CD4-positive, alpha-beta T cell treated with Interferon alpha-2 for 1 hour (primary cell): ENCODE measurements around the gene PHTF2.
"Not testable (repeated sequence)": the region's sequence is repeated elsewhere in the genome, so short reads cannot be mapped to it uniquely, and the experiment has no call there.

Experiments
- DNase-seq, 2 donors: peaks; one replicate each; pipeline ENCODE4 v3.0.0-alpha.2; 2020 to 2022

PHTF2 gene

DNA sequence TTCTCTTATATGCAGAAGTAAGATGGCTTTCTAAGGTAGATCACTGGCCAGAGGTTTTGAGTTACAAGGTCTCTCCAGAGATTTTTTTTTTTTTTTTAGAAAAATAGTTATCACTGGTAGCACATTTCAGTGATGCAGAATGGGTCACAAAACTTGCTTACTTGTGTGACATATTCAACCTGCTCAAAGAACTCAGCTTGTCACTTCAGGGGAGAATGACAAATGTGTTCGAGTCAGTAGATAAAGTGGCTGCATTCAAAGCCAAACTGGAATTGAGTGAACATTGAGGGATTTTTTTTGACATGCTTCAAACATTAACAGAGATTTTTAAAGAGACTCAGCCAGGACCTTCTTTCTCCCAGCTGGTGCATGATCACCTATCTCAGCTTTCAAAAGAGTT is 33.4 kb downstream of the PHTF2 start:
- no peak for DNase-seq

DNA sequence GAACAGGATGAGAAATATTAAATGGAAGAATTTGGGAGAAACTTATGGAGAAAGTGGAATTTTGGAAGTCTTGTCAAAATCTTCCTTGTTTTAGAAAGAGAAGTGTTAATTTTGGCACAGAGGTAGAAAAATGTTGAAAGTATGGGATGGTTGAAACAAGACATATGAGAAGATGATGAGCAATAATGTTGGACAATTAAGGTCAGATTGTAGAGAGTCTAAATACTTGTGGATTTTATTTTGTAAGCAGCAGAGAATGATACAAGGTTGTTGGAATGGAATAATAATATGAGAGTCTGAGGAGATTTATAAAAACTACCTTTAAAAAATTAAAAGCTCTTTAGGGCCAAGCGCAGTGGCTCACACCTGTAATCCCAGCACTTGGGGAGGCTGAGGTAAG is 34.6 kb downstream of the PHTF2 start:
- DNase-seq = no peak

DNA sequence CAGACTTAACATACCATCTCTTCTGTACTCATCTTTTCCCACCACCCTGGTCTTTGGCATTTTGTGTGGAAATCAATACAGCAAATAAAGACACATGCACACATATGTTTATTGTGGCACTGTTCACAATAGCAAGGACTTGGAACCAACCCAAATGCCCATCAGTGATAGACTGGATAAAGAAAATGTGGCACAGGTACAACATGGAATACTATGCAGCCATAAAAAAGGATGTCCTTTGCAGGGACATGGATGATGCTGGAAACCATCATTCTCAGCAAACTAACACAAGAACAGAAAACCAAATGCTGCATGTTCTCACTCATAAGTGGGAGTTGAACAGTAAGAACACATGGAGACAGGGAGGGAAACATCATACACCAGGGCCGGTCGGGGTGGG is 37.9 kb downstream of the PHTF2 start:
- DNase-seq = not testable (repeated sequence)

DNA sequence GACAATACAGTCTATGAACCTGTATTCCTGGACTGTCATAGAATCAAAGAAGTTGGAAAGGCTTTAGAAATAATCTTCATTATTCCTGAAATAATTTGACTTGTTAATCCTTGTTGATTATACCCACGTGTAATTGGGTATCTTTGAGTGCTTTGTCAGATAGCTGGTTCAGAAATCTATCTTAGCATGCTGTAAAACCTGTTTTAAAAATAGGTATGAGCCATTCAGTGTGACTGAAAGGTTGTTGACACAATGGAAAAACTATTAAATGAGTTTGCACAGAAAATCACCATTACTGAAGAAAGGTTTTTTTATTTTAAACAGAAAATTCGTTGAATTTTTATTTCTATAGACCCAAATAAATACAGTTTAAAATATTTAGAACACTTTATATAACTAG is 38.7 kb downstream of the PHTF2 start:
- no peak for DNase-seq

GRCh38 chr7:77837966-77838365 is 39.4 kb downstream of the PHTF2 start:
- DNase-seq = no peak

- no peak for DNase-seq
These were observed 40.4 kb downstream of the PHTF2 start for GRCh38 chr7:77838929-77839491.

GRCh38 chr7:77839919-77840318 is 41.3 kb downstream of the PHTF2 start:
- no peak for DNase-seq

DNA sequence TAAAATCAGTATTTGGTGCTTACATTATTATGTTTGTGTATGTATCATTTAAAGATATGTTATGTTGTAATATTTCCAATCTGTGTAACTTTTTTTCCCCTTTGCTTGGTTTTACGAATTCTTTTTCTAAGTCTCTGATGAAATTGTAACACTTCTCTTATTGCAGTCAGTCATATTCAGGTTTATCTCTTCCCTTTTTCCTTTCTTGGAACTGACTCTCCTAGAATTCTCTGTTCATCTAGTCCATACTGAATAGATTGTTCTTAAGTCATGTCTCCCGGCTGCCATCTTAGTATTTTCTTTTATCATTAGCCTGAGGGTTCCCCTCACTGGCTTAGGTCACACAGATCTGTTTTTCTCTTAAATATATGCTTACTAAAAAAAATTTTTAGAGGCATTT is 44.6 kb downstream of the PHTF2 start:
- DNase-seq = no peak

- DNase-seq = no peak
These were observed 47.9 kb downstream of the PHTF2 start for GRCh38 chr7:77846317-77847092.

DNA sequence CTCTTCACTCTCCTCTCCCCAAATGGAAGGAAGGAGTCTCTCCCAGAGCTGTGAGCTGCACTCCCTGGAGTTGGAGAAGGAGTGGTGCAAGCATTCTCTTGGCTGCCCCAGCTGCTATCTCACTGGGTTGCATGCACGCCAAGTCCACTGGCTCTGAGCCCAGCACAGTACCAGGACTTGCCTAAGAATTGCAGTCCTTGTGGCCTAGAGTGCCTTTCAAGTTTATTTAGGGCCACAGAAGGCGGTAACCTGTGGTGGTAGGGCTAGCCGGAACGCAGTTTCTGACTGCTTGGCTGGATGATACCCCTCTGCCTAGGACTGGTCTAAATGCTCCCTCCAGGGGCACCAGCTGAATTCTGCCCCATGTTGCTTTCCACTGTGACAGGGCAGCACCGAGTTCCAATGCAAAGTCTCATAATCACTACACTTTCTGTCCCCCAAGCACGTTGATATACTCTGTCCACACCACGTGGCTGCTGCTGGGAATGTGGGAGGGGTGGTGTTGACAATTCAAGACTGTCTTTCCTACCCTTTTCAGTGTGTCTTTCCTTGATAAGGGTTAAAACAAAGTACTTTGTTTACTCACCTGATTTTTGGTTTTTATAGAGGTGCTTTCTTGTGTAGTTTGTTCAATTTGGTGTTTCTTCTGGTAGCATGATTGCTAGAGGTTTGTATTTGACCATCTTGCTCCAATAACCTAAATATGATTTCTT is 57.0 kb downstream of the PHTF2 start:
- no peak for DNase-seq

GRCh38 chr7:77858278-77858677 is 59.7 kb downstream of the PHTF2 start:
- DNase-seq = no peak

- DNase-seq = no peak
These were observed 60.8 kb downstream of the PHTF2 start for GRCh38 chr7:77859343-77859742.

DNA sequence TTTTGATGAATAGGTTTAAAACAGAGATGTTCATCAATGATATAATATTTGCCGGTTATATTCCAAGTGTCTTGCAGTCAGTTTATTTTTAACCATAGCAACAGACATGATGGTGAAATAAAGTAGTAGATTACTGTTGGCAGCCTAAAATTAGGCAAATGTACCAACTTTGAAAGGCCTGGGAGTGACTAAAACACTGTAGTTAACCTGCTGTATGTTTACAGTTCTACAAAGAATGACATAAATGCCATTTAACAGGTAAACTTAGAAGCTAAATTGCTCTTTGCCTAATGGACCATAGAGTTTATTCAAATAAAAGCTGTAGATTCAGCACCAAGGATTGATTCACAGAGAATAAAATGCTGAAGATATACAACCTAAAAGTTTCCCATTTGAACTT is 64.1 kb downstream of the PHTF2 start:
- no peak for DNase-seq

DNA sequence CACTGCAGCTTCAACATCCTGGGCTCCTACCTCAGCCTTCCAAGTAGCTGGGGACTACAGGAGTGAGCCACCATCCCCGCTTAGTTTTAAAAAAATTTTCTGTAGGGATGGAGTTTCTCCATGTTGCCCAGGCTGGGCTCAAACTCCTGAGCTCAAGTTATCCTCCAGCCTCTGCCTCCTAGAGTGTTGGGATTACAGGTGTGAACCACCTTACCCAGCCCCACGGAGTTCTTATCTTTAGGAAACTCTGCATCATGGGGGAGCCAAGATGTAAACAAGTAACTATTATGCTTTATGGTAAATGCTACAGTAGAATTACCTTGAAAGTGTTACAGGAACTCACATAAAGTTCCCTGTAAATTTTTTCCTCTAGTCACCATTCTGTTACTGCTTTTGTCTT is 65.3 kb downstream of the PHTF2 start:
- no peak for DNase-seq

DNA sequence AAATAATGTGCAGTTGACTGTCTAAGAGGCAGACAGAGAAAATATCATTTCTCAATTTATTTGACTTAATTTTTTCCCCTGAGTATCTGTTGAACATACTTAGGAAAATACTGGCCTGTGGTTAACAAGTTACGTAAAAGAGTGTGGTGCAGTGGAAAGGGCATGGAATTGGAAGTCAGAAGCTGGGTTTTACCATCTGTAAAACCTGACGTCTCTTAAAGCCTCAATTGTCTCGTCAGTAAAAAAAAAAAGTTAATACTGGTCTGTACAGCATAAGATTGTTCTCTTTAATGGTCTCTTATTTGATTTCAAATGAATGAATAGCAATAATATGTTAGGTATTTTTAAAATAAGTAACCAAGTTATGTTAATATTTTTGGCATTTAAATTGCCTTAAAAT is 67.8 kb downstream of the PHTF2 start:
- DNase-seq = no peak

- no peak for DNase-seq
These were observed 68.4 kb downstream of the PHTF2 start for GRCh38 chr7:77866786-77867536.

- no peak for DNase-seq
These were observed 68.9 kb downstream of the PHTF2 start for GRCh38 chr7:77867537-77867865.

- DNase-seq = not testable (repeated sequence)
These were observed 73.7 kb downstream of the PHTF2 start for GRCh38 chr7:77872256-77872655.

- DNase-seq = not testable (repeated sequence)
These were observed 75.1 kb downstream of the PHTF2 start for GRCh38 chr7:77873416-77874327.

- DNase-seq = no peak
These were observed 79.2 kb downstream of the PHTF2 start for GRCh38 chr7:77877791-77878190.

DNA sequence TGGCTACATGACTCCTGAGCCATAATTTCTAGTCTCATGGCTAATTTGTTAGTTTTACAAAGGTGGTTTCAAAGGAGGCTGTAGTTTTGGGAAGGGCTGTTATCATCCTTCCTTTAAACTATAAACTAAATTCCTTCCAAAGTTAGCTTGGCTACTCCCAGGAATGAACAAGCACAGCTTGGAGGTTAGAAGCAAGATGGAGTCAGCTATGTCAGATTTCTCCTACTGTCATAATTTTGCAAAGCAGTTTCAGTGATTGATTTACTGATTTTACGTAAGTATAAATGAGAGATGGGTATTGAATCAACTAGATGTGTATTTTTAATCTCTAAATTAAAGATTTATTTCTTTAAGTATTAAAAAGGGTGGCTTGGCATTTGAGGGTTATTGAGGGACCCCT is 79.9 kb downstream of the PHTF2 start:
- no peak for DNase-seq

DNA sequence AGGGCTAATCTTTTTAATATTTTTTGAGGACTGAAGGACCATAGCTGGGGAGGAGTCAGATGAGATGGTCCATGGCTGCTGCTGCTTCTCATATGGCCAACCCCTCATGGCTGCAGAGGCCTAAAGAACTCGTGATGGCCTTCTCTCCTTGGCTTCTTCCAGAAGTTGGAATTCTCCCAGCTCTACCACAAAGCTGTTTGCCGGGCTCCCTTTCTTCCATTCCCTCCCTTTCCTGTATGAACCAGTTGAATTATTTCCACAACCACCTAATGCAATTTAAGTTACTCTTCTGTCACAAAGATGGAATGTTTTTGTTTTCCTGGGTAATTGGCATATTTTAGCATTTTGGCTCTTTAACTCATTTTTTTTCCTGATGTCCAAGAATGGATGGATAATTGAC is 80.7 kb downstream of the PHTF2 start:
- DNase-seq = no peak

GRCh38 chr7:77881871-77882270 is 83.3 kb downstream of the PHTF2 start:
- DNase-seq = no peak
